Measurements from ENCODE around the gene KRTAP12-1. TPM values are rescaled to one million over a fixed set of nuclear protein-coding genes. Genes with fewer than 3 reads are reported as not detected.

KRTAP12-1 gene
- total RNA-seq, 1 experiment from 2014 or later, result not detected

DNA sequence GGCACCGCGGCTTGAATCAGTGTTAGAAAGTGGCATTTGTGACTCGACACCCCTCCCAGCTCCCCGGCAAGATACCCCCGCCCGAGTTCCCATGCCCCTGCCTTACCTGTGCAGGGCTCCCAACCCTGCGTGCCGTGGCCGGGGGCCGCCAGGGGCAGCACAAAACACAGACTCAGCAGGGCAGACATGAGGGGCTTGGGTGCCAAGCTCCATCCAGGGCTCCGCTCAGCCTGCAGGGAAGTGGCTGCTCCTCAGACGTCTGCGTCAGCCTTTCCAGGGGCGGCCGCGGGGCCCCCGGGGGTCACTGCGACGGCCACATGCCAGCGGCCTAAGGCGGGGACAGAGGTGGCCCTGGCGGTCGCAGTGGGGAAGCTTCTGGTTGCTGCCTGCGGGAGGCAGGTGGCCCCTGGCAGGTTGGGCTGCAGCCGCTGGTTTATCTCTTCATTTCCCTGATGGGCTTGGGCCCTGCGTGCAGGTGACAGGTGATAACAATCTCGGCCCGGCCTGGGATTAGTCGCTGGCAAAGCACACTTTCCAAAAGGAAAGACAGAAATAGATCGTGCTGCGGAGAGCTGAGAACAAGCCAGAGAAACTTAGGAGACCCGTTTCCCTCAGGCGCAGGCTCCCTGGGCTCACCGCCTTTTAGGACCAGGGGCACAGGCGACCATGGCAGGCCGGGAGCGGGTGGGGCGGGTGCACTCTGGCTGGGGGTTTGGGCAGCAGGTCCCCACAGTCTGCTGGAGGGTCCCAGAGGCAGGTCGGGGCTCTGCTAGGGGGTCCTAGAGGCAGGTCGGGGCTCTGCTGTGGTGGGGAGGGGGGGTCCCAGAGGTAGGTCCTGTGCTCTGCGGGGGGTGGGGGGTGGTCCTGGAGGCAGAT, 29.6 kb upstream of the KRTAP12-1 start, which contains the start of gene TSPEAR:
TSS of gene TSPEAR (minus strand) at position 246 of the 876 bp plus-strand sequence. CDS start at position 188, 58 bp downstream.
- DNase-seq (ENCODE audit: low read depth), result no peak

- no peak for DNase-seq (ENCODE audit: low read depth)
Measured at GRCh38 chr21:44710756-44711326, 28.9 kb upstream of the KRTAP12-1 start.

DNA sequence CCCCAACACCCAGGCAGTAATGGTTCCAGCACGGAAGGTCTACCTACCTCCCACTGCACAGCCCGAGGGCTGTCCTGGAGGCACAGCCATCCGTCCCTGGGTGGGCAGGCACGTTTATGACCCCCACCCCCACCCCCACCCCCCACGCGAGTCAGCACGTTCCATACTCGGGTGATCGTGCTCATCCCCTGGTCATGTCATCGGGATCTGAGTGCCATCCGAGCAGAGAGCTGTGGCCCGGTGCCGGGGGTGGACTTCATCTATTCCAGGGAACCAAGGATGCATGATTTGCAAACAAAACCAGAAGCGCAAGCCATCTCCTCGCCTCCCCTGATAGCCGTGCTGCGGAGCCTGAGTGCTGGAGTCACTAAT, 28.3 kb upstream of the KRTAP12-1 start:
- DNase-seq (ENCODE audit: low read depth), result no peak

- DNase-seq (ENCODE audit: low read depth), result no peak
Measured at GRCh38 chr21:44709426-44710293, 27.7 kb upstream of the KRTAP12-1 start.

- DNase-seq (ENCODE audit: low read depth), result no peak
Measured at GRCh38 chr21:44708866-44709425, 27.0 kb upstream of the KRTAP12-1 start.

DNA sequence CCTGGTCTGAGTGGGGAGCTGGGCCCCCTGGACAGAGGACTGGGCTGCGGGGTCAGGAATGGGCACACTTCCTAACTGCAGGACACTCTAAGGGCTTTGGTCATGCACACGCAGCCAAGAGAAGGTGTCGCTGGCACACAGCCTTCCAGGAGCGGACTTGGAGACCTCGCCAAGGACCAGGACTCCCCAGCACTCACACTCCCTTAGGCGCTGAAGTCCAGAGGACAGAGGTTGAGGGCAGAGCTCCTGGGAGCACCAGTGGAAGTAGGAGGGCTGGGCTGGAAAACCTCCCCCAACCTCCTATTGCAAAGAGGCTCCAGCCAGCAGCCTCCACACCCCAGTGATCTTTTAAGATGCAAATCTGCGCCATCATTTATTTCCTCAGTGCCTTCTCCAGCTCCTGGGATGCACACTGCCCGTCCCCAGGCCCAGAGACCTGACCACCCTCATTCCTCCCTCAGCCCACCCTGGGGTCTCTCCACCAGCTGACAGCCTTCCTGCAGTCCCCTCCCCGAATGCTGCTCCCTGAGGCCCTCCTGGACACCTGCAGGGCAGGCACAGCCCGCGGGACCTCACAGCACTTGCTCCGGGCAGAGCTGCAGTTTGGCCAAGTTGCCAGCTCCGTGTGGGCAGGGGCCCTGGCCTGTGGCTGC, 26.4 kb upstream of the KRTAP12-1 start:
- no peak for DNase-seq (ENCODE audit: low read depth)

- DNase-seq (ENCODE audit: low read depth), result no peak
Measured at GRCh38 chr21:44706706-44707581, 25.0 kb upstream of the KRTAP12-1 start.

GRCh38 chr21:44706026-44706705, 24.2 kb upstream of the KRTAP12-1 start:
- no peak for DNase-seq (ENCODE audit: low read depth)

DNA sequence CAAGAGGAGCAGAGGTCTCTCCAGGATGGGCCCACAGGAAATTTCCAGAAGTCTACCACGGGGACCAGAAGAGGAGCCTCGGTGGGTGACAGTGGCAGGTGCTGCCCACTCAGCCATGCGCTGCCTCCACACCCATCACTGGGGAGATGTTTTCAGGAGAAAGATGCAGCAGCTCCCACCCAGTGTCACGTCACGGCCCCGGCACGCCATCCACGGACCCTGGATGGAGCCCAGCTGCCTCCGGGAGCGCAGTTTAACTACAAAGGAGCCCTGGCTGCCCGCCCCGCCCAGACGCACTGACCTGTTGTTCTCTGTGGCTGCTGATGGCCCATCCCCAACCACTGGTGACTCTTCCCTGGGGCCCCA, 22.7 kb upstream of the KRTAP12-1 start:
- DNase-seq (ENCODE audit: low read depth), result no peak

DNA sequence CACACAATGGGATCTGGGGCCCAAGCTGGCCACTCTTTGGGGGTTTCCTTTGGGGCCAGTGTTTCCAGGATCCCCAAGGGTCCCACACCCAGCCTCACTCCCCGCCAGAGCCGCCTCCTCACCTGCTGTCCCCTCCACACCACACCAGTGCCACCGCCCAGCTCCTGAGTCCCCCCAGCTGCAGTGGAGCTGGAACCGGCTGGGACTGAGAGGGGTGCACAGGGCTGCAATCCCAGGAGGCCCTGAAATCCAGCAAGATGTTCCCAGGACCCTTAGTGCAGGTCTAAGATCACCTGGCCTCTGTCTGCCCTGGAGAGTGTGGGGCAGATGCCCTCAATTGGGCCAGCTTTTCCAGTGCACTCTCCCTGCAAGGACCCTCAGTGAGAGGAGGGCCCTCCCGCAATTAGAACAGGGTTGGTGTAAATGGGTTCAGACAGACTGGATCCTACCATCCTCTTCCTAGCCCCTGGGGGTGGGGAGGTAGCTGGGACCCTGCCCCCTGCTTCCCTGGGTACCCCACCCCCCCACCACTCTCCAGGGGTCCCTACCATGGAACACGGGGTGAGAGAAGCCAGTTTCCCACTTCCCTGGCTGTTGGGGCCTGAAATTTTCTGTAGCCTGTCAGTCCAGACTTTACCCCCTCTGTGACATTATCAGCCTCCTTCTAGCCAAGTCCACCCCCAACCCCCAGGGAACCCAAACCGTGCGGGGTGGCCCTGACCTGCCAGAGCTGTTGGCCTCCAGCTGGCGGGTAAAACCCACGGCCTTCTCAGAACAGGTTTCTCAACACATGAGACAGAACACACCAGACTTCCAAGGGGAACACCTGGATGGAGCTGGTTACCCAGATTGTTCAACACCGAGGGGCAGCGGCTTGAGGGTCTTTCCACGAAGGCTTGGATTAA, 22.0 kb upstream of the KRTAP12-1 start:
- DNase-seq (ENCODE audit: low read depth), result no peak

DNA sequence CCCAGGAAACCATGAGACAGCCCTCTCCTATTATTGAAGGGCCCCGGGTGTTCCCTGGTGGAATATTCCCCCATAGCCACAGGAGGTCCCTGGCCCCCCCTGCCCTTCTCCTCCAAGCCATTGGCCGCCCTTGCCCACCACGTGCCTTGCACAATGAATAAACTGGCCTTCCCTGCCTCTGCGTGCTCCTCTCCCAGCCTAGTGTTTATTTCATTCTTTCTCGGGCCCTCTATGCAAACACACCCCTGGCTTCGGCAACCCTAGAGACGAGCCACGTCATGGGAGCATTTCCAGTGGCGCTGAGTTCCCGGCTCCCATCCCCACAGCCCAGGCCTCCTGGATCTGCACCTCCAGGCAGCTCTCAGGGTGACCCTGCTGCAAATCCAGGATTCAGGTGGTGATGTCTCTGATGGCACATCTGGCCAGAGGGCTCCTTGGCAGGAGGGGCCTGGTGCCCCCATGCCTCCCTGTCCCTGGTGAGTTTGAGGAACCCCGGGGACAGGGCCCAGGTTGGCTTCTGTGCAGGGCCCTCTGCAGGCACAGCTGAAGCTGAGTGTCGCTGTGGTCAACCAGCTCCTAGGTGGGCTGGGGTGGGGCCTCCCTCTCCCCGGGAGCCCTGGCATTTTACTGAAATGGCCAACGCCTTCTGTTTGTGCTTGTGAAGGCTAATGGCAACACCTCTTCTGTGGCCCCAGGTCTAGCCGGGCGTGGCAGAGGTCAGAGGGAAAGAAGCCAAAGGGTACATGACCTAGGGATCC, 21.2 kb upstream of the KRTAP12-1 start:
- DNase-seq (ENCODE audit: low read depth), result no peak

GRCh38 chr21:44702111-44702972, 20.4 kb upstream of the KRTAP12-1 start:
- no peak for DNase-seq (ENCODE audit: low read depth)

DNA sequence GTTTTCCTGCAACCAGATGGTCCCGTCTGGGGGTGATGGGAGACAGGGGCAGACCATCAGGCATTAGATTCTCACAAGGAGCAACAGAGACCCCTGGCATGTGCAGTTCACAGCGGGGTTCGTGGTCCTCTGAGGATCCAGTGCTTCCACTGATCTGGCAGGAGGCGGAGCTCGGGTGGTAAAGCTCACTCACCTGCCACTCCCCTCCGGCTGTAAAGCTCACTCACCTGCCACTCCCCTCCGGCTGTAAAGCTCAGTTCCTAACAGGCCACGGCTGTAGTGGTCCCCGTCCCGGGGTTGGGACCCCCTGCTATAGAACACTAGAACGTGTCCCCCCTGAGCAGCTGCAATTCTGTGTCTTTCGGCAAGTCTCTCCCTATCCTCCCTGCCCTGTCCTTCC, 19.6 kb upstream of the KRTAP12-1 start:
- no peak for DNase-seq (ENCODE audit: low read depth)

GRCh38 chr21:44701023-44701400, 19.0 kb upstream of the KRTAP12-1 start:
- DNase-seq (ENCODE audit: low read depth), result no peak

DNA sequence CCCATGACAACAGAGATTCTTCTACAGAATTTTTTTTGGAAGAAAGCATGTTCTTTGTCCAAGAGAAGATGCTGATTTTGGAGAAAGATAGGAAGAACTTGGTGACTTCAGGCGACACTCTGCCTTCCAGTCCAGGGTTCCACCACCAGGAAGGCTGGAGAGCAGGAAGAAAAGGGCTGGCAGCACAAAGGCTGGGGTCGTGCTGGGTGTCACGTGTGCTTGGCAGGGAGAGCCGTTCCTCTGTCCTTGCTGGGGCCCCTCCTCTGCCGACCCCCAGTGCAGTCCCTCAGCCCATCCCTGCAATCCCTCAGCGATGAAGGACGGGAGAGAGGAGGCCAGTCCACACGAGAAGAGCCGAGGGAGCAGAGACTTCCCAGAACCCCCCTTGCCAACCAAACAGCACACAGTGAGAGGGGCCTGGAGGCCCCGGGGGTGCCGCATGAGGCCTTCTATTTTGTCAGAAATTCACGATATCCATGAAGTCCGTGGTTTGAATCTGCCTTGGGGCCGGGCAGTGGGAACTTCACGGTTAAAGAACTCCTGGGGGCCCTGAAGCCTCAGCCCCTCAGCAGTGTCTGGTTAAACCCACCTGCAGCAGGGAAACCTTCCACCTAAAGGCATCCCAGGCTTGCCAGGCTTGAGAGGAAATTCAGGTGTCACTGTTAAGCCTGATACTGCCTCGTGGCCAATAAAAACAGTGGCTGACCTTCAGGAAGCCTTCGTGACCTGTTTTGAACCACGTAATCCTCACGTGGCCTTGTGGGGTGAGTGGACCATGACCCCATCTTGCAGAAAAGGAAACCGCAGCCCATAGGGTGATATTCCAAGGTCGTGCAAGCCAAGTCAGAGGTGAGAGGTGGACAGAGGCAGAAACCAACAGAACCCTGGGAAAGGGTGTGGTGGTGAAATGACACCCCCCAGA, 18.4 kb upstream of the KRTAP12-1 start:
- no peak for DNase-seq (ENCODE audit: low read depth)

DNA sequence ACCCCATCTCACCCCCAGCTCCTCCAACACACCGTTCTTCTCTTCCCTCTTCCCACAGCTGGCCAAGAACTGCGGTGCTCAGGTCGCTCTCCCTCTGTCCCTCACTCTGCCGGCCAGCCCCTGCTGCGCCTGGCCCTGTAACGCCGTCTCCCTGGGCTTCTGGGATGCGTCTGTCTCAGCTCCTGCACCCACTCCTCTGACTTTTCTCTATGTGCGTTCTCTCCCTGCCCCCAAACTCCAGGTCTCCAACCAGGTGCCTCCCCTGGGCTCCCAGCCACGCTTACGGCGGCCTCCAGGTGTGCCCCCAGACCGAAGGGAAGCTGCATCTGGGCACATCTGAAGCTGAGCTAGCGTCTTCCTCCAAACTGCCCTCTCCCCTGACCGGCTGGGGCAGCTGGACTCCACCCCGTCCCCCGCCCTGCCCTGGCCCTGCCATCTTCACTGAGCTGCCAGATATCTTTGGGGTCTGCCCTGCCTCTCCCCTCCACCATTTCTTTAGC, 17.6 kb upstream of the KRTAP12-1 start:
- no peak for DNase-seq (ENCODE audit: low read depth)
